H9 (cell line): ENCODE data around the gene ORM2. TPM values are rescaled to one million over a fixed set of nuclear protein-coding genes. Genes with fewer than 3 reads are reported as not detected.

Experiments
- DNase-seq: peaks from one replicate; pipeline ENCODE4 v3.0.0-alpha.2; 2017
- H2AFZ ChIP-seq: one replicate; pipeline ENCODE4 v1.6.1; 2013; ENCODE audit warnings: mild to moderate bottlenecking, low read length, control low read depth, moderate library complexity
- H2AK5ac ChIP-seq: 2 replicates; pipeline ENCODE4 v1.6.1; 2013; ENCODE audit warnings: low read length, control low read depth, mixed read lengths; ENCODE audit not compliant: insufficient read length
- H2BK120ac ChIP-seq: one replicate; pipeline ENCODE4 v1.6.1; 2013; ENCODE audit warnings: low read depth, mild to moderate bottlenecking, low read length, control low read depth, inconsistent platforms; ENCODE audit not compliant: poor library complexity, severe bottlenecking
- H2BK12ac ChIP-seq: 2 replicates; pipeline ENCODE4 v1.6.1; 2013; ENCODE audit warnings: low read length, control low read depth, mixed read lengths, low read depth; ENCODE audit not compliant: insufficient read length
- H2BK15ac ChIP-seq: 2 replicates; pipeline ENCODE4 v1.6.1; 2013; ENCODE audit warnings: low read depth, low read length, control low read depth
- H2BK20ac ChIP-seq: one replicate; pipeline ENCODE4 v1.6.1; 2013; ENCODE audit warnings: low read depth, mild to moderate bottlenecking, low read length, control low read depth, inconsistent platforms; ENCODE audit not compliant: poor library complexity, severe bottlenecking
- H2BK5ac ChIP-seq: 2 replicates; pipeline ENCODE4 v1.6.1; 2013; ENCODE audit warnings: low read length, control low read depth, mixed read lengths; ENCODE audit not compliant: insufficient read length
- H3K14ac ChIP-seq: 2 replicates; pipeline ENCODE4 v1.6.1; 2013; ENCODE audit warnings: low read length, control low read depth; ENCODE audit not compliant: insufficient read depth
- H3K18ac ChIP-seq: 2 replicates; pipeline ENCODE4 v1.6.1; 2013; ENCODE audit warnings: low read depth, mild to moderate bottlenecking, mixed read lengths, low read length, control low read depth; ENCODE audit not compliant: insufficient read length
- H3K23ac ChIP-seq: 2 replicates; pipeline ENCODE4 v1.6.1; 2013; ENCODE audit warnings: low read length, control low read depth, mixed read lengths, low read depth; ENCODE audit not compliant: insufficient read length
- H3K23me2 ChIP-seq: 2 replicates; pipeline ENCODE4 v1.6.1; 2013; ENCODE audit warnings: low read depth, mild to moderate bottlenecking, mixed read lengths, low read length, control low read depth; ENCODE audit not compliant: insufficient read length, poor library complexity, severe bottlenecking
- H3K27ac ChIP-seq: 2 replicates; pipeline ENCODE4 v1.5.1; 2013; ENCODE audit warnings: low read length, control low read depth, mixed read lengths, low read depth; ENCODE audit not compliant: insufficient read length
- H3K27me3 ChIP-seq: 2 replicates; pipeline ENCODE4 v1.6.1; 2013; ENCODE audit warnings: low read length, control low read depth, inconsistent platforms; ENCODE audit not compliant: insufficient read depth
- H3K4ac ChIP-seq: 2 replicates; pipeline ENCODE4 v1.6.1; 2013; ENCODE audit warnings: low read depth, mild to moderate bottlenecking, control low read depth, inconsistent platforms, low read length, moderate library complexity
- H3K4me1 ChIP-seq: 2 replicates; pipeline ENCODE4 v1.6.1; 2013; ENCODE audit warnings: low read length, control low read depth, inconsistent platforms; ENCODE audit not compliant: insufficient read depth
- H3K4me2 ChIP-seq: 2 replicates; pipeline ENCODE4 v1.6.1; 2013; ENCODE audit warnings: low read length, control low read depth, mixed read lengths; ENCODE audit not compliant: insufficient read length, insufficient read depth
- H3K56ac ChIP-seq: 2 replicates; pipeline ENCODE4 v1.6.1; 2013; ENCODE audit warnings: low read depth, mild to moderate bottlenecking, mixed read lengths, low read length, control low read depth; ENCODE audit not compliant: insufficient read length
- H3K79me1 ChIP-seq: 2 replicates; pipeline ENCODE4 v1.6.1; 2013; ENCODE audit warnings: low read depth, mild to moderate bottlenecking, moderate library complexity, low read length, control low read depth, inconsistent platforms; ENCODE audit not compliant: insufficient read depth, poor library complexity, severe bottlenecking
- H3K79me2 ChIP-seq: 2 replicates; pipeline ENCODE4 v1.6.1; 2013; ENCODE audit warnings: low read length, control low read depth, inconsistent platforms; ENCODE audit not compliant: insufficient read depth
- H3K9ac ChIP-seq: 2 replicates; pipeline ENCODE4 v1.6.1; 2013; ENCODE audit warnings: low read length, control low read depth, mixed read lengths; ENCODE audit not compliant: insufficient read length; ENCODE audit errors: extremely low read depth
- H3K9me3 ChIP-seq: one replicate; pipeline ENCODE4 v1.6.1; 2013; ENCODE audit warnings: low read depth, low read length, inconsistent platforms; ENCODE audit not compliant: control insufficient read depth
- H3T11ph ChIP-seq: one replicate; pipeline ENCODE4 v1.6.1; 2013; ENCODE audit warnings: mild to moderate bottlenecking, low read length, control low read depth, inconsistent platforms
- H4K20me1 ChIP-seq: one replicate; pipeline ENCODE4 v1.6.1; 2013; ENCODE audit not compliant: control insufficient read depth, insufficient read length, insufficient read depth
- H4K5ac ChIP-seq: 2 replicates; pipeline ENCODE4 v1.6.1; 2013; ENCODE audit warnings: low read depth, mild to moderate bottlenecking, mixed read lengths, low read length, control low read depth; ENCODE audit not compliant: insufficient read length
- H4K8ac ChIP-seq: replicated peaks from 2 replicates; pipeline ENCODE4 v1.6.1; 2013; ENCODE audit warnings: low read length, control low read depth, mixed read lengths, low read depth; ENCODE audit not compliant: insufficient read length
- H4K91ac ChIP-seq: 2 replicates; pipeline ENCODE4 v1.6.1; 2013; ENCODE audit warnings: low read depth, mild to moderate bottlenecking, moderate library complexity, mixed read lengths, low read length, control low read depth; ENCODE audit not compliant: insufficient read length
- H3K27ac Mint-ChIP-seq, 3 experiments: 2 replicates in 2 of 3; 3 replicates in 1 of 3; pipeline ENCODE4 v1.8.0; 2020 to 2021; ENCODE audit warnings: mixed read lengths in 3 of 3, mild to moderate bottlenecking in 1 of 3, moderate library complexity in 1 of 3
- H3K27me3 Mint-ChIP-seq: 2 replicates; pipeline ENCODE4 v1.8.0; 2021; ENCODE audit warnings: low read depth, mild to moderate bottlenecking, moderate library complexity, mixed read lengths
- H3K36me3 Mint-ChIP-seq, 3 experiments: 2 replicates in 2 of 3; 3 replicates in 1 of 3; pipeline ENCODE4 v1.8.0; 2020 to 2021; ENCODE audit warnings: low read depth in 3 of 3, mixed read lengths in 3 of 3; ENCODE audit not compliant: insufficient read depth in 1 of 3
- H3K4me1 Mint-ChIP-seq, 2 experiments: 2 replicates each; pipeline ENCODE4 v1.8.0; 2020; ENCODE audit warnings: mixed read lengths in 2 of 2
- H3K4me3 Mint-ChIP-seq, 2 experiments: 2 replicates in 1 of 2; 3 replicates in 1 of 2; pipeline ENCODE4 v1.8.0; 2020 to 2021; ENCODE audit warnings: mild to moderate bottlenecking in 2 of 2, mixed read lengths in 2 of 2, moderate library complexity in 1 of 2
- H3K9me3 Mint-ChIP-seq, 2 experiments: 2 replicates in 1 of 2; 3 replicates in 1 of 2; pipeline ENCODE4 v1.8.0; 2020; ENCODE audit warnings: mild to moderate bottlenecking in 2 of 2, mixed read lengths in 2 of 2, moderate library complexity in 1 of 2
- CTCF ChIP-seq: fragments of 200-600 bp; sonication (generic); conservative IDR thresholded peaks from 3 replicates; pipeline ENCODE4 v1.8.0; 2021; ENCODE audit warnings: antibody characterized with exemption, mild to moderate bottlenecking
- WGBS: extraction: QIAGEN DNeasy Blood & Tissue Kit; methylation state at CpG from one replicate; pipeline ENCODE4 v1.1.7; 2013; ENCODE audit warnings: missing lambda C conversion rate, low lambda C conversion rate, mixed read lengths; ENCODE audit not compliant: insufficient read length; ENCODE audit errors: extremely low coverage; 5-methylcytosine and 5-hydroxymethylcytosine counted together
- total RNA-seq: library from RNA; stranded (reverse); gene quantifications from 2 replicates; pipeline ENCODE4 v1.2.1, GENCODE V29; 2021

ORM2 gene
- total RNA-seq, 1 experiment from 2014 or later = 1.2 TPM

- H3K4me3 Mint-ChIP-seq = no peak overlapping the region; a peak in 1 of 5 replicates
Measured at GRCh38 chr9:114314881-114315722, 14.6 kb upstream of the ORM2 start.

More at GRCh38 chr9:114314881-114315722, 14.6 kb upstream of the ORM2 start:
- Histone ChIP-seq H4K5ac (no peak overlapping the region), H3K18ac (no peak overlapping the region), H4K91ac (no peak overlapping the region), H3K4me2 (no peak overlapping the region), H3K79me2 (no peaks in the 10 kb centered on the region), H3T11ph (no peak overlapping the region), H4K20me1 (no peaks in the 10 kb centered on the region), H3K9ac (no peak overlapping the region), H3K27me3 (no peaks in the 10 kb centered on the region), H3K14ac (no peak overlapping the region; the same call in 1 of the 2 replicates), H4K8ac (no peak overlapping the region), H2BK12ac (no peak overlapping the region), H2BK5ac (no peak overlapping the region), H3K4ac (no peak overlapping the region), H2AFZ (no peak overlapping the region), H3K23me2 (no peaks in the 10 kb centered on the region), H2BK20ac (no peak overlapping the region), H3K4me1 (no peaks in the 10 kb centered on the region), H3K79me1 (no peaks in the 10 kb centered on the region), H3K9me3 (no peaks in the 10 kb centered on the region), H2AK5ac (no peak overlapping the region), H3K27ac (no peak overlapping the region), H2BK120ac (no peak overlapping the region), H2BK15ac (no peak overlapping the region), H3K56ac (no peak overlapping the region), H3K23ac (no peak overlapping the region)
- DNase-seq = no peak
- H3K27ac Mint-ChIP-seq = no peak overlapping the region
- H3K4me1 Mint-ChIP-seq = peaks cover 0 to 5% of the 10 kb centered on the region in 2 experiments; a peak in 3 of 4 replicates
- H3K36me3 Mint-ChIP-seq = peaks cover 0 to 7% (median 0%) of the 10 kb centered on the region in 3 experiments; a peak in 3 of 7 replicates
- H3K27me3 Mint-ChIP-seq = peaks cover 6% of the 10 kb centered on the region
- TF ChIP-seq CTCF = no peak
- H3K9me3 Mint-ChIP-seq = no peaks in the 10 kb centered on the region
- no CpG with 5 or more reads among the region's 8 CpGs for WGBS
